ENCODE data around the gene CD55.

- TF ChIP-seq CTCF (IDR thresholded peaks at IDR 0.05; ENCODE audit: poor library complexity, severe bottlenecking) (no peak), REST (IDR thresholded peaks at IDR 0.05; ENCODE audit: borderline replicate concordance) (no peak), POLR2AphosphoS5 (IDR thresholded peaks at IDR 0.05) (no peak), SMC3 (conservative IDR thresholded peaks at IDR 0.05; ENCODE audit: poor library complexity) (no peak), TAF1 (IDR thresholded peaks at IDR 0.05; ENCODE audit: low read depth) (no peak), EZH2 (IDR thresholded peaks at IDR 0.05; ENCODE audit: borderline replicate concordance, insufficient read depth, low read length, poor library complexity, severe bottlenecking) (no peak), RAD21 (conservative IDR thresholded peaks at IDR 0.05) (no peak)
These were observed 86.3 kb downstream of the CD55 start for GRCh38 chr1:207407655-207408260.

All from neural cell (in vitro differentiated cells).